ENCODE measurements around the gene CCZ1B. TPM values are rescaled to one million over a fixed set of nuclear protein-coding genes. Genes with fewer than 3 reads are reported as not detected.
"Not testable (repeated sequence)": the region's sequence is repeated elsewhere in the genome, so short reads cannot be mapped to it uniquely, and the experiment has no call there.

CCZ1B gene
- total RNA-seq, 2 donors from 2014 or later: 50.5 to 54.7 TPM

GRCh38 chr7:6837081-6837480 is 11.0 kb upstream of the CCZ1B start:
- DNase-seq; ATAC-seq; intact Hi-C loops (cut with DNase I, micrococcal nuclease): not testable (repeated sequence)

DNA sequence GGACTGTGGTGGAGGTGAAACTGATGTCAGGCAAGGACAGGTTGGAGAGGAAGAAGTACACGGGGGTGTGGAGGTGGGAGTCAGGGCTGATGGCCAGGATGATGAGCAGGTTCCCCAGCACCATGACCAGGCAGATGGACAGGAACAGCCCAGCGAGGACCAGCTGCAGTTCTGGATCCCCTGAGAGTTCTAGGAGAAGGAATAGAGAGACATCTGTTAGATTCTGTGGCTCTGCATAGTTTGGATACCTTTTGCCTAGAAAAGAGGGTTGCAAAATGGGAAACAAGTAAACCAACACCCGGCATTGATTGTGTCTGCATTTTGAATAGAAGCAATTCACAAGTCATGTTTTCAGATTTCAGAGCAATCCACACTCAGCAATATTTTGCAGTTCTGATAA is 9.4 kb upstream of the CCZ1B start:
- intact Hi-C loops (cut with DNase I, micrococcal nuclease); ATAC-seq; DNase-seq: not testable (repeated sequence)

GRCh38 chr7:6833636-6834035 is 7.6 kb upstream of the CCZ1B start:
- intact Hi-C loops (cut with DNase I, micrococcal nuclease): no loop called here
- ATAC-seq: no peak
- DNase-seq: no peak

DNA sequence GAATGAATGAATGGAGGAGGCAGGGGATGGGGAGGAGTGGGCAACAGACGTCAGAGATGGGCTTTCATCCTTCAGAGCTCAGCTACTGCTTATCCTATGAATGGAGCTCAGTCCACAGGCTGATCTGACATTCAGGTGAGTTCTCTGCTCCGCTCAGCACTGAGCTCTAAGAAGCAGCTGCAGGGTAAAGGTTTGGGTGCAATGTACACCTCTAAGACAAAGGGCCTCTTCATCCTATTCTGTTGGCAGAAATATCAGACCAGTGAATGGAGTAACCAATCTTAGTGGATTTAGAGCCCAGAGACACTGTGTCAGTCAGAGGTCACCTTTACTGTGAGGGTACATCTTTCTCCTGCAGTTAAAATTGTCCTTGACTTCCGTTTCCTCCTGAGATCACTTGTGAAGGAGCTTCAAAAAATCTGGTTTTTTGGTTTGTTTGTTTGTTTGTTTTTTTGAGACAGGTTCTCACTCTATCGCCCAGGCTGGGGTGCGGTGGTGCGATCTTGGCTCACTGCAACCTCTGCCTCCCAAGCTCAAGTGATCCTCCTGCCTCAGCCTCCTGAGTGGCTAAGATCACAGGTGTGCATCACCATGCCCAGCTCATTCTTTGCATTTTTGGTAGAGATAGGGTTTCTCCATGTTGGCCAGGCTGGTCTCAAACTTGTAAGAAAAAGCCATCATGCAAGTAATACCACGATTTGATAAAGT is 5.1 kb upstream of the CCZ1B start:
- DNase-seq: no peak
- intact Hi-C loops (cut with DNase I, micrococcal nuclease): no loop called here

GRCh38 chr7:6830026-6830425 is 4.0 kb upstream of the CCZ1B start:
- intact Hi-C loops (cut with DNase I, micrococcal nuclease); ATAC-seq; DNase-seq: not testable (repeated sequence)

More for the DNA sequence above, 5.1 kb upstream of the CCZ1B start:
- no peak for ATAC-seq

DNA sequence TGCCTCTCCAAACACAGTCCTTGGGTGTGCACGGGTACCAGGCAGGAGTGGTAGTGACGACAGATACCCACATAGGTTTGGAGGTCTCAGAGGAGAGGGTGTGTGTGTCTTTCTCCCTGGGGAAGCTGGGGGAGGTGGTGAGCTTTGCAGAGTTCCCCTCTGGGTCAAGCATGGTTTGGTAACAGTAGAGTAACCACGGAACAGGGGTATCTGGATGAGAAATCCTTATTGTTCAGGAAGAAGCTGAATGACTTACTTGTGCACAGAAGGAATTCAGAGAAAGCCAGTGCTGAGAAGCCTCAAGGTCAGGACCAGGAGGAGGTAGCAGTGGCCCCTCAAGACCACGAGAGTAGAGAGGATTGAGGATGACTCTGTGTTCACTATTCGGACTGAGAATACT is 3.5 kb upstream of the CCZ1B start:
- DNase-seq; intact Hi-C loops (cut with DNase I, micrococcal nuclease); ATAC-seq: not testable (repeated sequence)

DNA sequence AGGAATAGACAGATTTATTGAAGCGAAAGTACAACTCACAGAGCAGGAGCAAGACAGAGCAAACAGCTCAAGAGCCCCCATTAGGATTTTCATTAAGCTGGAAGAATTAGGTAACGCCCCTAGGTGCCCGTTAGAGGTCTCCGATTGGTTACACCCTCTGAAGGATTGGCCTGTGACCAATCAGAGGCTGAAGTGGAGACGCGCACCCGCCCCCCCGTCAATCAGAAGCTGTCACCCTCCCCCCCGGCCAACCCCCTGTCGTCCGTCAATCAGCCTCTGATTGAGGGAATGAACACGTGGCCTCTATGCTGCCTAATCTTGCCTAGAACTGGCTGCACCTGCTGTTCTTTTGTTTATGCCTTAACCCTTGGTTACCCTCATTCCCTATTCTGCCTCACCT is 1.1 kb upstream of the CCZ1B start:
- intact Hi-C loops (cut with DNase I, micrococcal nuclease); ATAC-seq; DNase-seq: not testable (repeated sequence)

DNA sequence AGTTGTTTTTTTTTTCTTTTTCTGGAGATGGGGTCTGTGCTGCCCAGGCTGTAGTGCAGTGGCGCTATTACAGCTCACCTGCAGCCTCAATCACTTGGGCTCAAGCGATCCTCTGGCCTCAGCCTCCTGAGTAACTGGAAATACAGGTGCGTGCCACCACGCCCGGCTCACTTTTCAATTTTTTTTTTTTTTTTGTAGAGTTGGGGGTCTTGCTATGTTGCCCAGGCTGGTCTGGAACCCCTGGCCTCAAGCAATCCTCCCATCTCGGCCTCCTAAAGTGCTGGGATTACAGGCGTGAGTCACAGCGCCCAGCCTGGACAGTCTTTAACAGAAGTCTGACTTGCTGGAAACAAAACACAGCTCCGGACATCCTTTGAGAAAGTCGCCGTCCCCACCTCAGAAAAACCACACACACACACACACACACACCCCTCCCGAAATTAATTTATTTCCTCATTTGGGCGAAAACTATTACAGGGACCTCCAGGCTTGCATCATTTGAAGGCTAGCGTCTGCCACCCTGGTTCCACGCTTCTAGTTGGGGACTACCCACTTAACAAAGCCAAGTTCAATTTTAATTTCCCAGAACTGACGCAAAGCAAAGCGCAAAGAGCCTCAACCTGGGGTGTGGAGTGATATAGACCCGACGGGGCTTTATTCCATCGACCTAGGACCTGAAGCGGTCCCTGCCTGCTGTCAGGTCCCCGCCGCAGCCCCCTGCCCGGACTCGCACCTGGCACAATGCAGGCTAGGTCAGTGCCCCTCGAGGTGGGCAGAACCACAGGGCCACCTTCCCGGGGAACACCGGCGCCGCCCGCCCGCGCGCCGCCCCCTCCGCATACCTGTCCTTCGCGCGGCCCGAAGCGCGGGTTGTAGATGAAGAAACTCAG is 594 bp downstream of the CCZ1B start:
- intact Hi-C loops (cut with DNase I, micrococcal nuclease); DNase-seq: not testable (repeated sequence)
- peak; percentile 51 for ATAC-seq

- ATAC-seq; intact Hi-C loops (cut with DNase I, micrococcal nuclease); DNase-seq: not testable (repeated sequence)
Measured at GRCh38 chr7:6821622-6822021, 4.5 kb downstream of the CCZ1B start.

- DNase-seq; ATAC-seq; intact Hi-C loops (cut with DNase I, micrococcal nuclease): not testable (repeated sequence)
Measured at GRCh38 chr7:6815470-6815869, 10.6 kb downstream of the CCZ1B start.

DNA sequence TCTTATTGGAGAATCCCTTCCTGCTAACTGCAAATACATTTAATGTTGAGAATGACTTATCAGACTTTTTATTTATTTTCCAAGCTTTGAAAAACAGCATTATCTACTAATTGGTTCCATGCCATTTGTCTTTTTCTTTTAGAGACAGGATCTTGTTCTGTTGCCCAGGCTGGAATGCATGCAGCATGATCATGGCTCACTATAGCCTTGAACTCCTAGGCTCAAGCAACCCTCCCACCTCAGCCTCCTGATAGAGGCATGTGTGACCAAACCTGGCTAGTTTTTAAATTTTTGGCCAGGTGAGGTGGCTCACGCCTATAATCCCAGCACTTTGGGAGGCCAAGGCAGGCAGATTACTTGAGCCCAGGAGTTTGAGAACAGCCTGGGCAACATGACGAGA is 13.1 kb downstream of the CCZ1B start:
- DNase-seq; ATAC-seq; intact Hi-C loops (cut with DNase I, micrococcal nuclease): not testable (repeated sequence)

DNA sequence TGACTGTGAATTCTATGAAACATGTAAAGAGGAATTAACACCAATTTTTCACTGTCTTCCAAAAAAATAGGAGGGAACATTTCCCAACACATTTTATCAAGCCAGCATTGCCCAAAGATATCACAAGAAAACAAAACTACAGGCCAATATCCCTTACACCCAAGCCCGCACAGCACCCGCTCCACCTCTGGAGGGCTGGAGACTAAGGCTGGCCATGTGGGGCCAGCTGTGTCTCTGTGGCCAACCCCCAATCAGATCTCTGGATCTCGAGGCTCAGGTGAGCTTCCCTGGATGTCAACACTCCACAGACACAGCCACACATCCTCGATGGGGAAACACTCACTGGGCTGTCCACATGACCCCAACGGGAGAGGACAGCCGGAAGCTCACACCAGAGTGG is 18.1 kb downstream of the CCZ1B start:
- ATAC-seq; intact Hi-C loops (cut with DNase I, micrococcal nuclease); DNase-seq: not testable (repeated sequence)

- ATAC-seq; DNase-seq; intact Hi-C loops (cut with DNase I, micrococcal nuclease): not testable (repeated sequence)
Measured at GRCh38 chr7:6807393-6807918, 18.6 kb downstream of the CCZ1B start.

DNA sequence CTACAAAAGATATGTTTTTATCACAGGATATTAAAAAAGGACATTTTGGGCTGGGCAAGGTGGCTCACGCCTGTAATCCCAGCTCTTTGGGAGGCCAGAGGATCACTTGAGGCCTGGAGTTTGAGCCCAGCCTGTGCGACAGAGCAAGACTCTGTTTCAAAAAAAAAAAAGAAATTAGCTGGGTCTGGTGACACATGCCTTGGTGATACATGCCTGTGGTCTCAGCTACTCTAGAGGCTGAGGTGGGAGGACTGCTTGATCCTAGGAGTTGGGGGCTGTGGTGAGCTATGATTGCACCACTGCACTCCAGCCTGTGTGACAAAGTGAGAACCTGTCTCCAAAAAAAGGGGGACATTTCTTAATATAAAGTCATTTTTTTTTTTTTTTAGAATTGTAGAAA is 25.7 kb downstream of the CCZ1B start:
- ATAC-seq; intact Hi-C loops (cut with DNase I, micrococcal nuclease); DNase-seq: not testable (repeated sequence)

DNA sequence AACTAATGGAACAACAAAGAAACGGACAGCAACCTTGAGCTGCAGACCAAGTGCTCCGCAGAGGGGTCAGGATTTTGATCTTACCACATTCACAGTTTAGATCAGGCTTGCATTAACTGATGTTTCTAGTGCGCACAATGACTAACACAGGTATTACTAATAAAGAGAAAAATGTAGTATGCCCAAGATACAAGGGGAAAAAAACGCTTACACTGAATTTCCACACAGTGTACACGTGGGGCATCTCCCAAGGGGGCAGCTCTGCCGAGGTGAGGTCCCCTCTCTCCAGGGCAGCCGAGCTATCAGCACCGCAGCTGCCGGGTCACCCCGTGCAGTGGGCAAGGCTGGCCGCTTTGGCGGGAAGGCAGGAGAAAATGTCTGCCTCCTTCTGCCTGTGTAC is 26.2 kb downstream of the CCZ1B start:
- DNase-seq; ATAC-seq; intact Hi-C loops (cut with DNase I, micrococcal nuclease): not testable (repeated sequence)

DNA sequence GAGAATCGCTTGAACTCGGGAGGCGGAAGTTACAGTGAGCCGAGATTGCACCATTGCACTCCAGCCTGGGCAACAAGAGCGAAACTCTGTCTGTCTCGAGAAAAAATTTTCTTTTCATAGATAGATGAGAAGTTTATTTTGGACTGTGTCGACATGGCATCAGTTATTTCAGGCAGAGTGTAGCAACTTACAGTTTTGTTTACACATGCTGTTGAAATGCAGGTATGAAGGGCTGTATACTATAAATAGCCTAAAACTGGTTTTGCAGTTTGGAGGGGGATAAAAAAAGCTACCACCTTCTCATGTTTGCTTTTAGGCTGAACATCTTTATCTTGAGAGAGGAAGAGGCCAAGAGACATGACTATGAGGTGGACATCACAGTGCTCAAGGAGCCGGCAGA is 28.0 kb downstream of the CCZ1B start:
- ATAC-seq; DNase-seq; intact Hi-C loops (cut with DNase I, micrococcal nuclease): not testable (repeated sequence)

DNA sequence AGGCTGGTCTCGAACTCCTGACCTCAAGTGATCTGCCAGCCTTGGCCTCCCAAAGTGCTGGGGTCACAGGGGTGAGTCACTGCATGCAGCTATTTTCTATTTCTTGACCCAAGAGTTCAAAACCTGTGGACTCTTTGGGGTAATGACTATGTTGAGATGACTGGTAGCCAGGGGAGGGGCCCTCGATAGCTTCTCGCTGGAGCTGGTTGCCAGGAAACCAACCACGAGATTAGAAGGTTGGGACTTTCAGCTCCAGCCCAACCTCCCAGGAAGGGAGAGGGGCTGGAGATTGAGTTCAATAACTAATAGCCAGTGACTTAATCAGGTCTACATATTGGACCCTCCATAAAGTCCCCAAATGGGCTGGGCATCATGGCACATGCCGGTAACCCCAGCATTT is 28.9 kb downstream of the CCZ1B start:
- ATAC-seq; intact Hi-C loops (cut with DNase I, micrococcal nuclease); DNase-seq: not testable (repeated sequence)

DNA sequence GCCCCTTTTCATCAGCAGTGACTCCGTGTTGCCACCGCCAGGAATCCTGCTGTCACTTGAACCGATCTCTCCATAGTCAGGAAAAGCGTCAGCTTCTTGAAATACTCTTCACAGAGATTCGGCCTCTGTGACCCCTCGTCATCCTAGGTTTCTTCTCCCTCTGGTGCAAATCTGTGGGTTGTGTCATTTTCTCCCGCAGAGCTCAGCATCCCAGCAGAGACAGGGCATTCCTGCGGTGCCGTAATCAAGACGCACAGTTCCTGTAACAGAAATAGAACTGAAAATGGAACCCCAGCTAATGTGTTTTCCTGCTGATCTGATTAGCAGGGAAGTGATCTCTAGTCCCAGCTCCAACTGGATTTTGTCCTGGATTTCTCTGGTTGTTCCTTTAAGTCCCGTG is 31.8 kb downstream of the CCZ1B start:
- intact Hi-C loops (cut with DNase I, micrococcal nuclease); ATAC-seq: not testable (repeated sequence)

More for the DNA sequence above, 31.8 kb downstream of the CCZ1B start:
- DNase-seq: not testable (repeated sequence)
